Uterus (tissue), 2 donors: ENCODE results near the gene SMIM10L2A.

Experiments
- POLR2A ChIP-seq, 2 donors: fragments of 450-650 bp; IDR thresholded peaks; one replicate each; pipeline ENCODE4 v1.6.1; 2016; ENCODE audit warnings: antibody characterized with exemption in 2 of 2, mild to moderate bottlenecking in 1 of 2, moderate library complexity in 1 of 2
- TF ChIP-seq, protein P1 (sequence below), 4 experiments: fragments of 200-600 bp in 2 of 4; fragments of 450-650 bp in 2 of 4; sonication (generic) in 2 of 4; IDR thresholded peaks; one replicate each; pipeline ENCODE4 v1.5.1; 2016 to 2019; ENCODE audit warnings: antibody characterized with exemption in 4 of 4, mild to moderate bottlenecking in 2 of 4, moderate library complexity in 1 of 4

DNA sequence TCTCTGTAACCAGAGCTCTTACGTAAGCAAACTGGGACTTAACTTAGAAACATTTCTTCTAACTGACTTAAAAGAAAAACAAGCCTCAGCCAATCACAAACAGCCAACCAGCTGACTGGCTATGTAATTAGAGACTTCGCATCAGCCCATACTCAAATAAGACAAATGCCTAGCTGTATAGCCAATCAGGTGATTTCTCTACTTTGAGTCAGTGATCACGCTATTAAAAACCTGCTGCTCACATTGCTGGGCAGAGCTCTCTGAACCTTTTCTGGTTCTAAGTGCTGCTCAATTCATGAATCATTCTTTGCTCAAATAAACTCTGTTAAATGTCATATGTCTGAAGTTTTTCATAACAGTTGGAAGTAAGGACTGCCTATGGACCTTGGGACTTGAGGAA, 9.9 kb upstream of the SMIM10L2A start:
- TF ChIP-seq POLR2A (IDR thresholded peaks at IDR 0.05) = no peak
- TF ChIP-seq, protein P1, sequence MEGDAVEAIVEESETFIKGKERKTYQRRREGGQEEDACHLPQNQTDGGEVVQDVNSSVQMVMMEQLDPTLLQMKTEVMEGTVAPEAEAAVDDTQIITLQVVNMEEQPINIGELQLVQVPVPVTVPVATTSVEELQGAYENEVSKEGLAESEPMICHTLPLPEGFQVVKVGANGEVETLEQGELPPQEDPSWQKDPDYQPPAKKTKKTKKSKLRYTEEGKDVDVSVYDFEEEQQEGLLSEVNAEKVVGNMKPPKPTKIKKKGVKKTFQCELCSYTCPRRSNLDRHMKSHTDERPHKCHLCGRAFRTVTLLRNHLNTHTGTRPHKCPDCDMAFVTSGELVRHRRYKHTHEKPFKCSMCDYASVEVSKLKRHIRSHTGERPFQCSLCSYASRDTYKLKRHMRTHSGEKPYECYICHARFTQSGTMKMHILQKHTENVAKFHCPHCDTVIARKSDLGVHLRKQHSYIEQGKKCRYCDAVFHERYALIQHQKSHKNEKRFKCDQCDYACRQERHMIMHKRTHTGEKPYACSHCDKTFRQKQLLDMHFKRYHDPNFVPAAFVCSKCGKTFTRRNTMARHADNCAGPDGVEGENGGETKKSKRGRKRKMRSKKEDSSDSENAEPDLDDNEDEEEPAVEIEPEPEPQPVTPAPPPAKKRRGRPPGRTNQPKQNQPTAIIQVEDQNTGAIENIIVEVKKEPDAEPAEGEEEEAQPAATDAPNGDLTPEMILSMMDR (IDR thresholded peaks at IDR 0.05) = no peak
